ENCODE measurements around the gene BPNT1. TPM values are rescaled to one million over a fixed set of nuclear protein-coding genes. Genes with fewer than 3 reads are reported as not detected.

Gene BPNT1
- total RNA-seq, 2 donors from 2014 or later = 20.0 to 26.1 TPM

- Histone ChIP-seq H3K27me3 (replicated peaks; ENCODE audit: insufficient read depth) (no peaks in the 10 kb centered on the region), H3K27ac (no peak overlapping the region), H3K4me1 (replicated peaks) (no peaks in the 10 kb centered on the region), H3K4me3 (no peak overlapping the region), H3K9me3 (no peaks in the 10 kb centered on the region), H3K36me3 (no peaks in the 10 kb centered on the region)
- TF ChIP-seq POLR2AphosphoS5 (IDR thresholded peaks at IDR 0.05) (no peak), POLR2A (IDR thresholded peaks at IDR 0.05) (no peak)
- TF ChIP-seq, protein P1, sequence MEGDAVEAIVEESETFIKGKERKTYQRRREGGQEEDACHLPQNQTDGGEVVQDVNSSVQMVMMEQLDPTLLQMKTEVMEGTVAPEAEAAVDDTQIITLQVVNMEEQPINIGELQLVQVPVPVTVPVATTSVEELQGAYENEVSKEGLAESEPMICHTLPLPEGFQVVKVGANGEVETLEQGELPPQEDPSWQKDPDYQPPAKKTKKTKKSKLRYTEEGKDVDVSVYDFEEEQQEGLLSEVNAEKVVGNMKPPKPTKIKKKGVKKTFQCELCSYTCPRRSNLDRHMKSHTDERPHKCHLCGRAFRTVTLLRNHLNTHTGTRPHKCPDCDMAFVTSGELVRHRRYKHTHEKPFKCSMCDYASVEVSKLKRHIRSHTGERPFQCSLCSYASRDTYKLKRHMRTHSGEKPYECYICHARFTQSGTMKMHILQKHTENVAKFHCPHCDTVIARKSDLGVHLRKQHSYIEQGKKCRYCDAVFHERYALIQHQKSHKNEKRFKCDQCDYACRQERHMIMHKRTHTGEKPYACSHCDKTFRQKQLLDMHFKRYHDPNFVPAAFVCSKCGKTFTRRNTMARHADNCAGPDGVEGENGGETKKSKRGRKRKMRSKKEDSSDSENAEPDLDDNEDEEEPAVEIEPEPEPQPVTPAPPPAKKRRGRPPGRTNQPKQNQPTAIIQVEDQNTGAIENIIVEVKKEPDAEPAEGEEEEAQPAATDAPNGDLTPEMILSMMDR (IDR thresholded peaks at IDR 0.05) = no peak
- WGBS = 91% methylated on average over 4 of the region's 4 CpGs
- intact Hi-C loops (cut with DNase I) = no loop called here
- DNase-seq (ENCODE audit: low spot score) = no peak
These were observed 12.5 kb downstream of the BPNT1 start for GRCh38 chr1:220076861-220077762.

DNA sequence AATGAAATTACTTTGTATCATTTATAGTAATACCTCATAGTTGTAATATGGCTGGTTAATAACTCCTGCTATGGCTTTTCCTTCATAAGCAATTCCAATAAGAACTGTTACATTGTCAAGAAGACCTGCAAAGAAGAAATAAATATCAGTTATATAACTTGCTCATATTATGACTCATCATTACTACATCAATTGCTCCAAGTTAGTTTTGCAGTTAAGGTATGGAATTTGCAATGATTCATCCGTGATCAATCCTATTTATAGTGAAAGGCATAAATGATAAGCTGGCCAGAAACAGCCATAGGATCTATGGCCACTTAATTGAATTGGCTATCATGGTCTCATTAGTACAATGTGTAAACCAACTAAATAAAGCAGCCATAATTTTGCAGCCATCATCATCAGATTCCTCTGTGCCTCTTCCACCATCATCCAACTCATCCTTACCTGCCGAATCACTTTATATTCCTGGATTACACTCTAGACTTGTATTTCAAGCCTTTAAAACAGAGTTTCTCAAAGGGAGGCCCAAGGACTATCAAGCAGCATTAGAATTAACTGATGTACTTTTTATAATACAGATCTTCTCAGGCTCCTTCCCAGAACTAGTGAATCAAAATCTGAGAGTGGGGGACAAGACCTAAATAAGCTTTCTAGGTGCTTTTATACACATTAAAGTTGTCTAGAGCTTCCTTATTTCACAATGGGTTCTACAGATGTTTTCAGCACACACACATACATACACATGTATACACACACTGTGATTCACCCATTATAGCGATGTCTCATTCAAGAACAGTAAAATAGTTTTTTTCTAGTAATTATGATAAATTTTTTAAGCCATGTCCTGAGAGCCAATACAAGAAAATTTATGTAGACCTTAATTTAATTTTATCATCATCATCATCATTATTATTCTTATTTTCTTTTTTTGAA lies 22.1 kb downstream of the BPNT1 start:
- TF ChIP-seq POLR2AphosphoS5 (IDR thresholded peaks at IDR 0.05) = no peak
- no peak for TF ChIP-seq POLR2A (IDR thresholded peaks at IDR 0.05)
- TF ChIP-seq, protein P1 (IDR thresholded peaks at IDR 0.05) = no peak

GRCh38 chr1:220062629-220063028 lies 27.0 kb downstream of the BPNT1 start:
- WGBS = 98% methylated on average over 6 of the region's 6 CpGs
- intact Hi-C loops (cut with DNase I) = no loop called here

More for the DNA sequence above, 22.1 kb downstream of the BPNT1 start:
- Histone ChIP-seq H3K36me3 (no peaks in the 10 kb centered on the region), H3K27me3 (replicated peaks; ENCODE audit: insufficient read depth) (no peaks in the 10 kb centered on the region), H3K4me3 (no peak overlapping the region), H3K27ac (no peak overlapping the region), H3K9me3 (no peaks in the 10 kb centered on the region), H3K4me1 (replicated peaks) (no peaks in the 10 kb centered on the region)
- intact Hi-C loops (cut with DNase I) = no loop called here
- DNase-seq (ENCODE audit: low spot score) = no peak
- 97% methylated on average over 3 of the region's 3 CpGs for WGBS

DNA sequence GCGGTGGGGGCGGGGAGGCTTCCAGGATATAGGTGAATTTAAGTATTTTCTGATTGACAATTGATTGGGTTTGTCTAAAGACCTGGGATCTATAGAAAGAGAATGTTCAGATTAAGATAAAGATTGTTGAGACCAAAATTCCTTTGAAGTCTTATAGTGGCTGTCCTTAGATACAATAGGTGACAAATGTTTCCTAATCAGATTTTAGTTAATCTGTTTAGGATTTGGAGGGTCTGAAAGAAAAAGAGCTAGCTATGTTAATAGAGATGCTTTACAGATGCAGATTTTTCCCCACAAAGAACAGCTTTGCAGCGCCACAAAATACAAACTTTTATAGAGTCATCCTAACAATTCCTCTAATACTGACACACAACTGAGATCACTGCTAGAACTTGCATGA lies 28.7 kb downstream of the BPNT1 start:
- H3K36me3 ChIP-seq = no peaks in the 10 kb centered on the region
- intact Hi-C loops (cut with DNase I) = no loop called here
- TF ChIP-seq POLR2A (IDR thresholded peaks at IDR 0.05) = no peak
- TF ChIP-seq POLR2AphosphoS5 (IDR thresholded peaks at IDR 0.05) = no peak
- TF ChIP-seq, protein P1 (IDR thresholded peaks at IDR 0.05) = no peak
- H3K4me1 ChIP-seq (replicated peaks) = no peaks in the 10 kb centered on the region
- DNase-seq (ENCODE audit: low spot score) = no peak
- no peak overlapping the region for H3K4me3 ChIP-seq
- no peaks in the 10 kb centered on the region for H3K9me3 ChIP-seq
- no peaks in the 10 kb centered on the region for H3K27me3 ChIP-seq (replicated peaks; ENCODE audit: insufficient read depth)
- no peak overlapping the region for H3K27ac ChIP-seq
- WGBS = 91% methylated on average over 3 of the region's 3 CpGs

More at GRCh38 chr1:220062629-220063028, 27.0 kb downstream of the BPNT1 start:
- TF ChIP-seq, protein P1 (IDR thresholded peaks at IDR 0.05) = no peak
- TF ChIP-seq POLR2AphosphoS5 (IDR thresholded peaks at IDR 0.05) (no peak), POLR2A (IDR thresholded peaks at IDR 0.05) (no peak)
- H3K4me1 ChIP-seq (replicated peaks) = no peaks in the 10 kb centered on the region
- no peak for DNase-seq (ENCODE audit: low spot score)
- H3K36me3 ChIP-seq = no peaks in the 10 kb centered on the region
- no peaks in the 10 kb centered on the region for H3K9me3 ChIP-seq
- H3K4me3 ChIP-seq = no peak overlapping the region
- H3K27ac ChIP-seq = no peak overlapping the region
- H3K27me3 ChIP-seq (replicated peaks; ENCODE audit: insufficient read depth) = no peaks in the 10 kb centered on the region
